HL-60/S4 (cell line): ENCODE measurements around the gene SHISA9.

Source experiments
- in situ Hi-C: fragments of 300-500 bp; cut with MboI; formaldehyde crosslinking; loops from 2 replicates; pipeline ENCODE4 v1.14.3; 2022; ENCODE audit warnings: low sequenced_read_pairs

The SHISA9 gene

GRCh38 chr16:13063457-13063856 lies 162.1 kb downstream of the SHISA9 start:
- in situ Hi-C loops: no loop called here

GRCh38 chr16:13064821-13065220 lies 163.4 kb downstream of the SHISA9 start:
- in situ Hi-C loops: no loop called here

GRCh38 chr16:13067648-13068047 lies 166.2 kb downstream of the SHISA9 start:
- in situ Hi-C loops: no loop called here

- in situ Hi-C loops: no loop called here
Measured at GRCh38 chr16:13068912-13069583, 167.7 kb downstream of the SHISA9 start.

- in situ Hi-C loops: no loop called here
Measured at GRCh38 chr16:13070268-13070667, 168.9 kb downstream of the SHISA9 start.

- in situ Hi-C loops: no loop called here
Measured at GRCh38 chr16:13076878-13077277, 175.5 kb downstream of the SHISA9 start.

- in situ Hi-C loops: no loop called here
Measured at GRCh38 chr16:13077816-13078215, 176.4 kb downstream of the SHISA9 start.

- in situ Hi-C loops: no loop called here
Measured at GRCh38 chr16:13080531-13080930, 179.1 kb downstream of the SHISA9 start.

- in situ Hi-C loops: no loop called here
Measured at GRCh38 chr16:13081825-13082331, 180.5 kb downstream of the SHISA9 start.

- in situ Hi-C loops: no loop called here
Measured at GRCh38 chr16:13083681-13084080, 182.3 kb downstream of the SHISA9 start.

GRCh38 chr16:13084331-13084730 lies 182.9 kb downstream of the SHISA9 start:
- in situ Hi-C loops: no loop called here

GRCh38 chr16:13093661-13094060 lies 192.3 kb downstream of the SHISA9 start:
- in situ Hi-C loops: no loop called here

GRCh38 chr16:13095061-13095460 lies 193.7 kb downstream of the SHISA9 start:
- in situ Hi-C loops: no loop called here

GRCh38 chr16:13098536-13098935 lies 197.1 kb downstream of the SHISA9 start:
- in situ Hi-C loops: no loop called here

- in situ Hi-C loops: no loop called here
Measured at GRCh38 chr16:13099822-13100221, 198.4 kb downstream of the SHISA9 start.

- in situ Hi-C loops: no loop called here
Measured at GRCh38 chr16:13100970-13101369, 199.6 kb downstream of the SHISA9 start.

- in situ Hi-C loops: no loop called here
Measured at GRCh38 chr16:13101828-13102227, 200.4 kb downstream of the SHISA9 start.

- in situ Hi-C loops: no loop called here
Measured at GRCh38 chr16:13102401-13102800, 201.0 kb downstream of the SHISA9 start.

GRCh38 chr16:13103831-13104530 lies 202.6 kb downstream of the SHISA9 start:
- in situ Hi-C loops: no loop called here

- in situ Hi-C loops: no loop called here
Measured at GRCh38 chr16:13104772-13105171, 203.4 kb downstream of the SHISA9 start.

GRCh38 chr16:13105427-13105826 lies 204.0 kb downstream of the SHISA9 start:
- in situ Hi-C loops: no loop called here

GRCh38 chr16:13106464-13106863 lies 205.1 kb downstream of the SHISA9 start:
- in situ Hi-C loops: no loop called here
